BLaER1 (cell line): ENCODE measurements around the gene CCDC85C.

Experiments
- H3K27ac ChIP-seq: shearing (Covaris generic); formaldehyde crosslinking; 2 replicates; pipeline ENCODE4 v1.8.1; 2022
- H3K27me3 ChIP-seq: shearing (Covaris generic); formaldehyde crosslinking; 2 replicates; pipeline ENCODE4 v1.8.1; 2022
- H3K36me3 ChIP-seq: shearing (Covaris generic); formaldehyde crosslinking; 2 replicates; pipeline ENCODE4 v1.8.1; 2022
- H3K4me1 ChIP-seq: shearing (Covaris generic); formaldehyde crosslinking; 2 replicates; pipeline ENCODE4 v1.8.1; 2022
- H3K4me2 ChIP-seq: shearing (Covaris generic); formaldehyde crosslinking; 2 replicates; pipeline ENCODE4 v1.8.1; 2022
- H3K4me3 ChIP-seq: shearing (Covaris generic); formaldehyde crosslinking; 2 replicates; pipeline ENCODE4 v1.8.1; 2022
- H3K9ac ChIP-seq: shearing (Covaris generic); formaldehyde crosslinking; 2 replicates; pipeline ENCODE4 v1.8.1; 2022
- H3K9me3 ChIP-seq: shearing (Covaris generic); formaldehyde crosslinking; 2 replicates; pipeline ENCODE4 v1.8.1; 2022
- H4K20me1 ChIP-seq: shearing (Covaris generic); formaldehyde crosslinking; 2 replicates; pipeline ENCODE4 v1.8.1; 2022
- Cebpa-rat ChIP-seq: shearing (Covaris generic); IDR thresholded peaks from 2 replicates; pipeline ENCODE4 v1.8.1; 2022

Gene CCDC85C

DNA sequence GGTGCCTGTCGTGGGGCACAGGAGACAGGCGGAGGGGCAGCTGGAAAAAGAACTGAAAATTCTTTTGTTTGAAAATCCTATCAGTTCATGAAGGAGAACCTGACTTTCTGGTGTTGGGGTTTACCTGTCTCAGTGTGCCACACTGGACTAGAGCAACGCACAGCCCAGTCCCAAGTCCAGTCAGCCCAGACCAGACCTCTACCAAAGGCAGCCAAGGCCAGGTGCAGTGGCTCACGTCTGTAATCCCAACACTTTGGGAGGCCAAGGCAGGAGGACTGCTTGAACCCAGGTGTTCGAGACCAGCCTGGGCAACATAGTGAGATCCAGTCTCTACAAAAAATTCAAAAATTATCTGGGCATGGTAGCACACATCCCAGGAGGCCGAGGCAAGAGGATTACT lies 4.6 kb downstream of the CCDC85C start:
- Histone ChIP-seq H3K27ac (peak overlapping the region; percentile 36; the same call in 1 of the 2 replicates), H3K4me2 (peak overlapping the region; percentile 91), H3K9me3 (no peaks in the 10 kb centered on the region), H4K20me1 (peaks cover 41% of the 10 kb centered on the region), H3K27me3 (no peaks in the 10 kb centered on the region), H3K36me3 (no peaks in the 10 kb centered on the region), H3K4me1 (peaks cover 92% of the 10 kb centered on the region), H3K4me3 (no peak overlapping the region), H3K9ac (0 out of 2 replicates have a peak overlapping the region, but pooled peaks have one; percentile 48)
- no peak for TF ChIP-seq Cebpa-rat

DNA sequence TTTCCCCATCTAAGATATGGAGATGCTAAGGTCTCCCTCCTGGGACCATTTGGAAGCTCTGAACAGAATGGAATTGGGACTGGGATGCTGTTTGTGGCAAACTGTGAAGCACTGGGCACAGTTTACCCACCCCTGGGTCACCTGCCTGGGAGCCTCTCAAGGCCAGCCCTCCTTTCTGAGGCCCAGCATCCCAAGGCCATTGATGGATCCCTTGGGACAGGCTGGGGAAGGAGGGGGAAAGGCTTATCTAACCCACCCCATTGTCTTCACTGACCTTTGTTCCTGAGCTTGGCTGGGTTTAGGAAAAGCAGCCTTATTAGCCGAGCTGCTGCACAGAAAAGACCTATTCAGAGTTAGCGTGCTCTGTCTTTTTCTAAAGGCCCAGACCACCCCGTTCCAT lies 5.2 kb downstream of the CCDC85C start:
- Histone ChIP-seq H3K9ac (0 out of 2 replicates have a peak overlapping the region, but pooled peaks have one; percentile 48), H3K4me3 (no peak overlapping the region), H4K20me1 (peaks cover 41% of the 10 kb centered on the region)

DNA sequence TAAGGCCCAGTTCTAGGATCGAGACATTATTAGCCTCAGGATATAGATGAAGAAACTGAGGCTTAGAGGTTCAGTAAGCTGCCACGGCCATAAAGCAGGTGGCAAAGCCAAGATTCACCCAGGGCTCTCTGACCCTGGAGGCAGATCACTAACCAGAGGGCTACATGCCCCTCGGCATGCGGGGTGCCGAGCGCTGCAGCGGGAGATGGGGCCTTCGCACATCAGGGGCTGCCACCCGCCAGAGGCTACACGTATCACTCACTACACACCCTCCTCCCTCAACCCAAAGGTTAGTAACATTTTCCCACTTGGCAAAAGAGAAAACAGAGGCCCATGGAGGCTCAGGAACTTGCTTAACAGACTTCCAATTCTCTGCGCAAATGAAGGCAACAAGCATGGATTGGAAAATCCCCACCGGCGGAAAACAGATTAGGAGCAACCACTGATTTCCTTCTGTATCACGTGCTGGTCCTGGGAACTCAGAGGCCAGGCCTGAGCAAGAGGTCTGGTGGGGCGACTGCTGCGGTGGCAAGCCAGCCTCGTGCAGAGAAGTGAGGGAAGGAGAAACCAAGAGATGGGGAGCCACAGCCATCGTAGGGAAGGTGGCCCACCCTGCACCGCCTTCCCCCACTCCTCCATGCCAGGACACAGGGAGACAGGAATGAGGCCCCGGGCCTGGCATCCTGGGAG lies 6.0 kb downstream of the CCDC85C start:
- peak overlapping the region; percentile 91 for H3K4me2 ChIP-seq
- H3K27ac ChIP-seq: peak overlapping the region; percentile 86
- H4K20me1 ChIP-seq: peaks cover 34% of the 10 kb centered on the region
- TF ChIP-seq Cebpa-rat: no peak
- H3K4me1 ChIP-seq: peaks cover 98% of the 10 kb centered on the region
- H3K9me3 ChIP-seq: no peaks in the 10 kb centered on the region
- H3K36me3 ChIP-seq: no peaks in the 10 kb centered on the region
- H3K4me3 ChIP-seq: no peak overlapping the region
- H3K9ac ChIP-seq: no peak overlapping the region
- H3K27me3 ChIP-seq: no peaks in the 10 kb centered on the region

More for the DNA sequence above, 5.2 kb downstream of the CCDC85C start:
- Histone ChIP-seq H3K4me1 (peaks cover 97% of the 10 kb centered on the region), H3K27ac (peak overlapping the region; percentile 86; the same call in 1 of the 2 replicates), H3K9me3 (no peaks in the 10 kb centered on the region), H3K27me3 (no peaks in the 10 kb centered on the region), H3K36me3 (no peaks in the 10 kb centered on the region), H3K4me2 (peak overlapping the region; percentile 91)
- no peak for TF ChIP-seq Cebpa-rat

DNA sequence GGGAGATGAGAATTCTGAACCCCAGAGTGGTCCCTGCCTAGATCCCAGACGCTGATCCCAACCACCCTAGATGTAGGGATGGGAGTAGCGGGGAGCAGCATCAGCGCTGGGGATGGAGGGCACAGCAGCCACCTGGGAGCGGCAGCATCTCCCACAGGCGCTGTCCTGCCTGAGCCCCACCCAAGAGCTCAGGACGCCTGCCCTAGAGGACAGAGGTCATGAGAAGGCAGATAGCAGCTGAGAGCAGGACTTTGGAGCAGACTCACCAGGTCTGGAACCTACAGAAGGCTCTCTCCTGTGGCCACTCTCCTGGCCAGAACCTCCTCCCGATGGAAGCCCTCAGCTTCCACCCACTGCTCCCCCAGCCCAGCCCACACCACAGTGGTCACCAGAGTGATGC lies 7.2 kb downstream of the CCDC85C start:
- Histone ChIP-seq H3K27ac (peak overlapping the region; percentile 86), H4K20me1 (peaks cover 21% of the 10 kb centered on the region), H3K9ac (peak overlapping the region; percentile 59), H3K4me2 (peak overlapping the region; percentile 91), H3K36me3 (no peaks in the 10 kb centered on the region), H3K9me3 (no peaks in the 10 kb centered on the region), H3K27me3 (no peaks in the 10 kb centered on the region), H3K4me3 (peak overlapping the region; percentile 35), H3K4me1 (peaks cover 98% of the 10 kb centered on the region)
- no peak for TF ChIP-seq Cebpa-rat

- Histone ChIP-seq H3K9ac (peak overlapping the region; percentile 59), H3K27me3 (no peaks in the 10 kb centered on the region), H3K27ac (peak overlapping the region; percentile 86), H4K20me1 (peaks cover 15% of the 10 kb centered on the region), H3K4me3 (peak overlapping the region; percentile 35), H3K4me1 (peaks cover 98% of the 10 kb centered on the region), H3K9me3 (no peaks in the 10 kb centered on the region), H3K36me3 (no peaks in the 10 kb centered on the region), H3K4me2 (peak overlapping the region; percentile 91)
- TF ChIP-seq Cebpa-rat: no peak
Observed at GRCh38 chr14:99596071-99596627, 7.9 kb downstream of the CCDC85C start.

DNA sequence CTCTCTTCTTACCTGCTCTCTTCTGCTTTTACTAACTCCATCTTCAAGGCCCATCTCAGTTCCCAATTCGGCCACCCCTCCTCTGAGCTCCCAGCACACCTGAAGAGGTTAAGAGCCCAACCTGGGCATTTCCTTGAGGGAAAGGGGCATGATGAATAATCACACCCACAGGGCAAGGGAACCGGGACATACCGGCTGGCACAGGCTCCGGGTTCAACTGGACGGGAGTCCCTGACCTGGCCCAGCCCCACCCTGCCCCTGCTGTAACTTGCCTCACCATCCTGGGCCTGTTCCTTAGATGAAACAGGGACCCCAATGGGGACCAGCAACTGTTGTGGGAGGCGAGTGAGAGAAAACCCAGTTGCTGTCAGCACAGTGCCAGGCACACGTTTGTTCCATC lies 8.5 kb downstream of the CCDC85C start:
- Histone ChIP-seq H3K4me1 (peaks cover 98% of the 10 kb centered on the region), H3K27ac (peak overlapping the region; percentile 86), H3K4me2 (peak overlapping the region; percentile 91), H3K27me3 (no peaks in the 10 kb centered on the region), H3K4me3 (peak overlapping the region; percentile 35), H3K9me3 (no peaks in the 10 kb centered on the region), H3K36me3 (no peaks in the 10 kb centered on the region), H4K20me1 (peaks cover 11% of the 10 kb centered on the region), H3K9ac (peak overlapping the region; percentile 59)
- no peak for TF ChIP-seq Cebpa-rat

- H3K4me3 ChIP-seq: peak overlapping the region; percentile 9; the same call in 1 of the 2 replicates
- H3K27me3 ChIP-seq: no peaks in the 10 kb centered on the region
- H3K36me3 ChIP-seq: no peaks in the 10 kb centered on the region
- H3K27ac ChIP-seq: peak overlapping the region; percentile 86
- peaks cover 11% of the 10 kb centered on the region; the same call in 1 of the 2 replicates for H4K20me1 ChIP-seq
- H3K4me1 ChIP-seq: peaks cover 98% of the 10 kb centered on the region
- no peak for TF ChIP-seq Cebpa-rat
- H3K4me2 ChIP-seq: peak overlapping the region; percentile 91
- peak overlapping the region; percentile 59; the same call in 1 of the 2 replicates for H3K9ac ChIP-seq
- H3K9me3 ChIP-seq: no peaks in the 10 kb centered on the region
Observed at GRCh38 chr14:99595034-99595433, 9.0 kb downstream of the CCDC85C start.

- no peaks in the 10 kb centered on the region for H3K9me3 ChIP-seq
- H3K27ac ChIP-seq: peak overlapping the region; percentile 86
- 0 out of 2 replicates have a peak overlapping the region, but pooled peaks have one; percentile 2 for H3K9ac ChIP-seq
- no peaks in the 10 kb centered on the region for H3K27me3 ChIP-seq
- no peak for TF ChIP-seq Cebpa-rat
- peaks cover 16% of the 10 kb centered on the region; the same call in 1 of the 2 replicates for H4K20me1 ChIP-seq
- no peak overlapping the region; the same call in 1 of the 2 replicates for H3K4me3 ChIP-seq
- H3K4me1 ChIP-seq: peaks cover 98% of the 10 kb centered on the region
- peak overlapping the region; percentile 91 for H3K4me2 ChIP-seq
- H3K36me3 ChIP-seq: no peaks in the 10 kb centered on the region
Observed at GRCh38 chr14:99593971-99594841, 9.8 kb downstream of the CCDC85C start.

DNA sequence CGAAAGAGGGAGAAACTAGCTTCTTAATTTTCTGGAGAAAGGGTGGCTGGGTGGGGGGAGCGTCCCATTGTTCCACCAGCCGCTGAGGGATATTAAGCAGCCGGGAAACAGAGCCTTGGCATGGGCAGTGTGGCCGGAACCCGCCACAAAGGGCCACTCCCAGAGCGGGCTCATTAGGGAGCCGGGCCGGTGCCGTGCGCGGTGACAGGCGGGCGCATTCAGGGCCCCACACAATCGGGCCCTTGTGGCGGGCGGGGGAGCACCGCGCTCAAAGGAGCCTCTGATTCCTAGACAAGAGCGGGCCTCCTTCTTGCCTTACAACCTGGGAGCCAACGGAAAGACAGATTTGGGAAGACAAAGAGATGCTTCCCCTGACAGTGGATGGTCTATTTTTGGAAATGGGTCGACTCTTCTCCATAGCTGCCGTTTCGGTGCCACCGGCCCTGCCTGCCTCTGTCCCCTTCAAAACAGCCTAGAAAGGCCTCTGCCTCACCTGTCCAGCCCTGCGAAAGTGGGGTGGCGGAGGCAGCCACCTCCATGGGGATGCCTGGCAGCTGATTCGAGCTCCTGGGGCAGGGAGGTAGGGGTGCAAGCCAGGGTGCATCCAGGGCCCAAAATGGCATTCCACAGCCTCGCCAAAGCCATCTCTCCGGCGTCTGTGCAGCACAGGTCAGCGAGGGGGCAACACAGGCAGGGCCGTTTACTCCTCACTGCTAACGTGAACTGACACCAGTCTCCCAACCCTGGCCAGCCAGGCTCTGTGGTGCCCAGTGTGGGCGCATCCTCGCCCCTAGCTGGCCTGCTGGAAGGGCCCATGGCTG lies 10.9 kb downstream of the CCDC85C start:
- Histone ChIP-seq H4K20me1 (peaks cover 18% of the 10 kb centered on the region; the same call in 1 of the 2 replicates), H3K4me3 (no peak overlapping the region), H3K9me3 (no peaks in the 10 kb centered on the region), H3K9ac (no peak overlapping the region), H3K27ac (peak overlapping the region; percentile 54), H3K27me3 (no peaks in the 10 kb centered on the region), H3K36me3 (no peaks in the 10 kb centered on the region), H3K4me2 (no peak overlapping the region; the same call in 1 of the 2 replicates), H3K4me1 (peaks cover 98% of the 10 kb centered on the region)
- TF ChIP-seq Cebpa-rat: no peak
